ENCODE results near the gene UMAD1.

GRCh38 chr7:7746458-7746857, 105.9 kb downstream of the UMAD1 start:
- no peak for TF ChIP-seq GATA2 (IDR thresholded peaks at IDR 0.05; ENCODE audit: low read depth, low read length)
- no peak for TF ChIP-seq GATA3 (IDR thresholded peaks at IDR 0.05; ENCODE audit: low read depth, low read length)

Data from SH-SY5Y (cell line).